Glutamatergic neuron (in vitro differentiated cells): Measurements from ENCODE around the gene HSF5. TPM values are rescaled to one million over a fixed set of nuclear protein-coding genes. Genes with fewer than 3 reads are reported as not detected.

Experiments
- DNase-seq: peaks from one replicate; pipeline ENCODE4 v3.0.0; 2022
- H3K27ac Mint-ChIP-seq: one replicate; pipeline ENCODE4 v1.8.0; 2020; ENCODE audit warnings: mild to moderate bottlenecking, mixed read lengths, inconsistent platforms; ENCODE audit not compliant: unreplicated experiment
- H3K27me3 Mint-ChIP-seq: one replicate; pipeline ENCODE4 v1.8.0; 2020; ENCODE audit warnings: mild to moderate bottlenecking, moderate library complexity, mixed read lengths, inconsistent platforms; ENCODE audit not compliant: unreplicated experiment
- H3K36me3 Mint-ChIP-seq: one replicate; pipeline ENCODE4 v1.8.0; 2020; ENCODE audit warnings: mild to moderate bottlenecking, mixed read lengths, inconsistent platforms; ENCODE audit not compliant: unreplicated experiment
- H3K4me1 Mint-ChIP-seq: one replicate; pipeline ENCODE4 v1.8.0; 2020; ENCODE audit warnings: mild to moderate bottlenecking, low read depth, mixed read lengths, inconsistent platforms; ENCODE audit not compliant: unreplicated experiment
- H3K4me3 Mint-ChIP-seq: one replicate; pipeline ENCODE4 v1.8.0; 2020; ENCODE audit warnings: mild to moderate bottlenecking, mixed read lengths, inconsistent platforms; ENCODE audit not compliant: unreplicated experiment
- H3K9me3 Mint-ChIP-seq: one replicate; pipeline ENCODE4 v1.8.0; 2020; ENCODE audit warnings: mild to moderate bottlenecking, moderate library complexity, mixed read lengths, inconsistent platforms; ENCODE audit not compliant: unreplicated experiment
- total RNA-seq: library from RNA; stranded (reverse); fragmentation: NEBNext Ultra II Directional; extraction: Animal tissue kit (Norgen Biotek cat#: 25700); gene quantifications from one replicate; pipeline ENCODE4 v1.2.1, GENCODE V29; 2021; ENCODE audit not compliant: unreplicated experiment
- TF ChIP-seq, protein P1 (sequence below): fragments of 200-600 bp; sonication (generic); IDR thresholded peaks from one replicate; pipeline ENCODE4 v1.5.0; 2021; ENCODE audit not compliant: partially characterized antibody, unreplicated experiment

HSF5 gene
- total RNA-seq, 1 donor from 2014 or later = 0.10 TPM

DNA sequence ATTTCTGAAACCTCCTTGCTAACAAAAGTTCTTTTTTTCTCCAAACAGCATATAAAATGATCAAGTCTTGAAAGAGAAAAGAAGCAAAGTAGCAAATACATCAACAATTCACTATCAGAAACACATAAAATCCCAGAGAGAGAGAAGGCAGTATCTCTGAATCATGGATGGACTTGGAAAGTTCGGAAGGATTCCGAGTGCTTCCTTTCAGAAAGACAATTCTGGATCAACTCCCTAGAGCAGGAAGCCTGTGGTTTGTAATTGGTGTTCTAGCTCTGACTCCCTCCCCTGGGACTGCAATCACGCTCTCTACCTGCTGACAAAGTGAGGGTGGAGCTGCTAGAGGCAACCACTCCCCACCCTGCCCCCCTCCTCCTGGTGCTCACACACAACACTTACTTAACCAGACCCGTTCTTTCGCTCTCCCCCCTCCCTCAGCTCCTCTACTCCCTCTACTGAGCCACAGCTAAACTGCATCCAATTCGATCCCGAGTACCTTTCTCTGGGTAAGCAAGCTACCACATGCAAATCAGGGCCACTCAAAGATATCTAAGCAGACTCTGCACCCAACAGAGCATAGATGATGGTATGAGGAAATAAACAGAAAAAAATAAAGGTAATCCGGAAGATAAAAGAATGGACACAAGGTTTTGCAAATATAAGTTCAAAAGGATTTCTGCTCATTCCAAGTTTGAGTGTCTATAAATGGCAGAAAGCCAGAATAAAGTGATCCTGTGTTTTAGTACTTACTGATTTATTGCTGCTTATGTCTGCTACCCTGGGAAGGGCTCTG, 70.7 kb downstream of the HSF5 start, which contains the start of gene RNF43:
Gene RNF43, minus strand, starts transcription at position 235 of the 793 bp plus-strand sequence. CDS start 1,957 bp downstream, outside the sequence.
- TF ChIP-seq, protein P1, sequence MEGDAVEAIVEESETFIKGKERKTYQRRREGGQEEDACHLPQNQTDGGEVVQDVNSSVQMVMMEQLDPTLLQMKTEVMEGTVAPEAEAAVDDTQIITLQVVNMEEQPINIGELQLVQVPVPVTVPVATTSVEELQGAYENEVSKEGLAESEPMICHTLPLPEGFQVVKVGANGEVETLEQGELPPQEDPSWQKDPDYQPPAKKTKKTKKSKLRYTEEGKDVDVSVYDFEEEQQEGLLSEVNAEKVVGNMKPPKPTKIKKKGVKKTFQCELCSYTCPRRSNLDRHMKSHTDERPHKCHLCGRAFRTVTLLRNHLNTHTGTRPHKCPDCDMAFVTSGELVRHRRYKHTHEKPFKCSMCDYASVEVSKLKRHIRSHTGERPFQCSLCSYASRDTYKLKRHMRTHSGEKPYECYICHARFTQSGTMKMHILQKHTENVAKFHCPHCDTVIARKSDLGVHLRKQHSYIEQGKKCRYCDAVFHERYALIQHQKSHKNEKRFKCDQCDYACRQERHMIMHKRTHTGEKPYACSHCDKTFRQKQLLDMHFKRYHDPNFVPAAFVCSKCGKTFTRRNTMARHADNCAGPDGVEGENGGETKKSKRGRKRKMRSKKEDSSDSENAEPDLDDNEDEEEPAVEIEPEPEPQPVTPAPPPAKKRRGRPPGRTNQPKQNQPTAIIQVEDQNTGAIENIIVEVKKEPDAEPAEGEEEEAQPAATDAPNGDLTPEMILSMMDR = peak; percentile 53
- DNase-seq = peak; percentile 74
- no peaks in the 10 kb centered on the region for H3K36me3 Mint-ChIP-seq
- H3K27me3 Mint-ChIP-seq = no peaks in the 10 kb centered on the region
- no peaks in the 10 kb centered on the region for H3K9me3 Mint-ChIP-seq
- peaks cover 4% of the 10 kb centered on the region for H3K4me1 Mint-ChIP-seq
- H3K27ac Mint-ChIP-seq = no peak within 1 kb of the TSS
- peak within 1 kb of the TSS; percentile 74 for H3K4me3 Mint-ChIP-seq

DNA sequence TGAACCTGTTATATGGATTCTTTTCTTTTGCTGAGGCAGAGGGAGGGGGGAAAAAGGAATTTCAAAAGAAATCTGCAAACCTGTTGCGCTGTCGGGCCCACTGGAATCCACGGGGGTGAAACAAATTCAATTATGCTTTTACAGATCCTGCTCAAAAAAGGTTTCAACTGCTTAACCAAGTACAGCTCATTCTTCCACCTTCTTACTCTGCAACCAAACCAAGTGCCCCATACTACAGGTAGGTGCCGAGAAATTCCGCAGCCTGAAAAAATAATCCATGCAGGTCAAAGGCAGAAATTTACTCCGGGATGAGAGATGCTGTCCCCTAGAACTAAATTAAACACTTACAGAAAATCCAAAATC, 71.3 kb downstream of the HSF5 start:
- H3K9me3 Mint-ChIP-seq = no peaks in the 10 kb centered on the region
- TF ChIP-seq, protein P1 = no peak
- H3K27ac Mint-ChIP-seq = no peak overlapping the region
- peaks cover 4% of the 10 kb centered on the region for H3K4me1 Mint-ChIP-seq
- H3K4me3 Mint-ChIP-seq = no peak overlapping the region
- DNase-seq = no peak
- H3K36me3 Mint-ChIP-seq = no peaks in the 10 kb centered on the region
- H3K27me3 Mint-ChIP-seq = no peaks in the 10 kb centered on the region

DNA sequence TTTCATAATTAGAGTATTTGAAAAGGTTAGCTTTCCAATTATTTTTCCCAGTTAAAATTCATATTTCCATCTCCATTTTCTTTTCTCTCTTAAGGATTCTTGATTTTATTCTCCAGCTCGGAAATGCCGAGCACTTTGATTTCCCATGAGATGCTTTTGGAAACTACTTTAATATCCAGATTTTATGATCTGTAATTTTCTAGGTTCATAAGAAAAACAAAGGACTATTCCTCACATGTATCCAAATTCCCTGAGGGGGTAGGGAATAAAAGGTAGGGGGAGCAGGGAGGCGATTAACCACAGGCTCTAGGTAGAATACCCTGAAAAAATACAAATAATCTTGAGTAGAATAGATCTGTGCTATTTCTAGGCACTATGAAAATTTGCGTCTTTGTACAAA, 71.8 kb downstream of the HSF5 start:
- no peaks in the 10 kb centered on the region for H3K27me3 Mint-ChIP-seq
- H3K4me1 Mint-ChIP-seq = peaks cover 4% of the 10 kb centered on the region
- DNase-seq = no peak
- H3K27ac Mint-ChIP-seq = no peak overlapping the region
- H3K4me3 Mint-ChIP-seq = peak overlapping the region; percentile 8
- H3K9me3 Mint-ChIP-seq = no peaks in the 10 kb centered on the region
- H3K36me3 Mint-ChIP-seq = no peaks in the 10 kb centered on the region
- TF ChIP-seq, protein P1 = no peak

DNA sequence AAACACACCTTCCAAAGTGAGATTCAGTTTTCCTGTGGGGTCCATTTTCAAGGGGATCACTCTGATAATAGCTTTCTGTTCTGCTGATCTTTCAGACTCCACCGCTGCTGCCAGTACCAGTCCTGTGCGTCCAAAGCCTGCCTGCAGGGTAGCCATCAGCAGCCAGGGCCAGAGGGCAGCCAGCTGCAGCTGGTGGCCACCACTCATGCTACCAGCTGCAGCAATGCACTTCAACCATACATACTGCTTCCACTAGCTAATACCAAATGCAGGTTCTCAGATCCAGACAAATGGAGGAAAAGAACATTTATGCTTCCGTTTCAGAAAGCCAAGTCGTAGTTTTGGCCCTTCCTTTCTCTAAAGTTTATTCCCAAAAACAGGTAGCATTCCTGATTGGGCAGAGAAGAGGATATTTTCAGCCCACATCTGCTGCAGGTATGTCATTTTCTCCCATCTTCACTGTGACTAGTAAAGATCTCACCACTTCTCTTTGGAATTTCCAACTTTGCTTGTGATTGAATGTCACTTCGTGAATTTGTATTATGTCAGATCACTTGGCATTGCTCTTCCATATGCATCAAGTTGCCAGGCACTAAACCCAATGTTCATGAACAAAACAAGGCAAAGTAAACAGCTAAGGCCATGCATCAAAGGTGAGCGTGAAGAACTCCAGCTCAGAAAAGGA, 72.7 kb downstream of the HSF5 start:
- Mint-ChIP-seq H3K27ac (no peak overlapping the region), H3K9me3 (no peaks in the 10 kb centered on the region), H3K4me1 (peaks cover 4% of the 10 kb centered on the region), H3K36me3 (no peaks in the 10 kb centered on the region), H3K27me3 (no peaks in the 10 kb centered on the region), H3K4me3 (no peak overlapping the region)
- TF ChIP-seq, protein P1 = no peak
- peak; percentile 49 for DNase-seq

DNA sequence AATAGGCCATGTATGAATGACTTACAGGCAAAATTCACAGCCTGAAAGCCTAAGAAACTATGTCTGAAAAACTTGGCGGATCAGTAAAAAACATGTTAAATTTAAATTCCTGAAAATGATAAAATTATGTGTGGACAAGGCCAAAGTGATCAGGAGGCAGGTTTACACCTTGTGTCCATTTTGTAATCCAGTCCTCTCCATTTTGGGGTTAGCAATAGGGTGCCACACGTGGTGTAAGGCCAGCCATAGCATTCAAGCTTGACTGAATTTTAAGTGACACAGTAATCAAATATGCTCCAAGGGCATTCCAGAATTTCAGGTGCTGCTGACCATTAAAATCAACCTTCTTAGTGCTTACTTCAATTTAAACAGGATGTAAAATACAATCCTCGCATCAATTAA, 73.6 kb downstream of the HSF5 start:
- peaks cover 4% of the 10 kb centered on the region for H3K4me1 Mint-ChIP-seq
- TF ChIP-seq, protein P1 = no peak
- DNase-seq = no peak
- H3K9me3 Mint-ChIP-seq = no peaks in the 10 kb centered on the region
- H3K27ac Mint-ChIP-seq = no peak overlapping the region
- H3K4me3 Mint-ChIP-seq = no peak overlapping the region
- H3K36me3 Mint-ChIP-seq = no peaks in the 10 kb centered on the region
- no peaks in the 10 kb centered on the region for H3K27me3 Mint-ChIP-seq
